Measurements from ENCODE around the gene FAM221B. TPM values are rescaled to one million over a fixed set of nuclear protein-coding genes. Genes with fewer than 3 reads are reported as not detected.
A peak's percentile ranks its signal among the peaks of the same experiment; 100 is the strongest.

FAM221B gene
- polyA plus RNA-seq: not detected

DNA sequence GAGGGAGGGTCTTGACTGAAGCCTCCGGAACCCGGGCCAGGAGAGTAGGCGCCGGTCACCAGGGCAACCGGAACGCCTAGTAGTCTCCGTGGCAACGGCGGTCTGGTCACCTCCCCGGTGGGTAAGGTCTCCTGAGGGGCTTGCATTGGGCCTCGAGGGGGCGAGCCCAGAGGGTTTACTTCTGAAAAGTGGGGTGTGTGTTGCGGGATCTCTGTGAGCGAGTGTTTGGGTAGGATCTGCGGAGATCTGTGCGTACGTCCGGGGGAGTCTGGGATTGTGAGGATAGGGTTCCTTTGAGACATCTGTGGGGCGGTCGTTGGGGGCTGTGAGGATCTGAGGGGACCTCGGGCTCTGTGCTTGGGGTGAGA lies at the start of gene FAM221B:
Gene FAM221B (minus strand): TSS at position 17 of the 368 bp plus-strand sequence. CDS start 2,571 bp downstream, outside the sequence.
- Mint-ChIP-seq H3K27ac (peak within 1 kb of the TSS; percentile 65 to 95 (median 92)), H3K4me1 (peaks cover 13 to 26% of the 10 kb centered on the region in 2 donors), H3K9me3 (no peaks in the 10 kb centered on the region), H3K36me3 (no peaks in the 10 kb centered on the region), H3K4me3 (peak within 1 kb of the TSS; percentile 90 to 98 (median 96)), H3K27me3 (ENCODE audit: low read depth in 3 of 3) (peaks cover 3 to 4% (median 4%) of the 10 kb centered on the region in 3 donors)
- no peak for DNase-seq

GRCh38 chr9:35872505-35872904 lies 44.0 kb upstream of the FAM221B start:
- no peaks in the 10 kb centered on the region for H3K4me1 Mint-ChIP-seq
- peaks cover 2 to 10% (median 6%) of the 10 kb centered on the region in 3 donors for H3K27me3 Mint-ChIP-seq (ENCODE audit: low read depth in 3 of 3)
- no peak for DNase-seq
- no peak overlapping the region for H3K4me3 Mint-ChIP-seq
- H3K27ac Mint-ChIP-seq: no peak overlapping the region
- H3K36me3 Mint-ChIP-seq: no peaks in the 10 kb centered on the region
- peaks cover 0 to 4% (median 2%) of the 10 kb centered on the region in 6 donors for H3K9me3 Mint-ChIP-seq

DNA sequence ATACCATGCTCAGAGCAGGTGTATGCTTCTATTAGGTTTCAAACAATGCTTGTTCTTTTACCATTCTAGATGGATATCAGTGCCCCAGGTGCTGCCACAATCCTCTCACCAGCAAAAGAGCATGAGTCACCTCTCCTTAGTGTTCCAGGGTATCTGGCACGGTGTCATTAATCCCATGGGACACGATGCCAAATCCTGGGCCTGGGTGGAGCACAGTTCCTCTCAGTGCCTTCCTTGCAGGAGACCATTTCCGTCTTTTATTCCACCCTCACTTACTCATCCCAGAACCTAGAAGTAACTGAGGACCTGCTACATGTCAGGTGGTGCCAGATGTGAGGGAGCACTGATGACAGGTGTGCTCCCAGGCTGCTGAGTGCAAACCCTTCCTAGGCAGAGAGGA lies 43.0 kb upstream of the FAM221B start:
- Mint-ChIP-seq H3K27ac (no peak overlapping the region), H3K36me3 (no peaks in the 10 kb centered on the region), H3K9me3 (peaks cover 0 to 1% (median 0%) of the 10 kb centered on the region in 6 donors), H3K27me3 (ENCODE audit: low read depth in 3 of 3) (peaks cover 2 to 4% (median 2%) of the 10 kb centered on the region in 3 donors), H3K4me3 (no peak overlapping the region), H3K4me1 (no peaks in the 10 kb centered on the region)
- no peak for DNase-seq

GRCh38 chr9:35870351-35870923 lies 41.9 kb upstream of the FAM221B start, which contains the start of gene OR13J1:
Gene OR13J1 (minus strand): TSS chr9:35870401. CDS start chr9:35870401, 0 bp downstream.
- H3K4me3 Mint-ChIP-seq: no peak within 1 kb of the TSS
- H3K4me1 Mint-ChIP-seq: no peaks in the 10 kb centered on the region
- H3K9me3 Mint-ChIP-seq: peaks cover 0 to 1% (median 0%) of the 10 kb centered on the region in 6 donors
- DNase-seq: no peak
- H3K36me3 Mint-ChIP-seq: no peaks in the 10 kb centered on the region
- H3K27ac Mint-ChIP-seq: no peak within 1 kb of the TSS
- H3K27me3 Mint-ChIP-seq (ENCODE audit: low read depth in 3 of 3): peaks cover 2 to 4% (median 2%) of the 10 kb centered on the region in 3 donors

DNA sequence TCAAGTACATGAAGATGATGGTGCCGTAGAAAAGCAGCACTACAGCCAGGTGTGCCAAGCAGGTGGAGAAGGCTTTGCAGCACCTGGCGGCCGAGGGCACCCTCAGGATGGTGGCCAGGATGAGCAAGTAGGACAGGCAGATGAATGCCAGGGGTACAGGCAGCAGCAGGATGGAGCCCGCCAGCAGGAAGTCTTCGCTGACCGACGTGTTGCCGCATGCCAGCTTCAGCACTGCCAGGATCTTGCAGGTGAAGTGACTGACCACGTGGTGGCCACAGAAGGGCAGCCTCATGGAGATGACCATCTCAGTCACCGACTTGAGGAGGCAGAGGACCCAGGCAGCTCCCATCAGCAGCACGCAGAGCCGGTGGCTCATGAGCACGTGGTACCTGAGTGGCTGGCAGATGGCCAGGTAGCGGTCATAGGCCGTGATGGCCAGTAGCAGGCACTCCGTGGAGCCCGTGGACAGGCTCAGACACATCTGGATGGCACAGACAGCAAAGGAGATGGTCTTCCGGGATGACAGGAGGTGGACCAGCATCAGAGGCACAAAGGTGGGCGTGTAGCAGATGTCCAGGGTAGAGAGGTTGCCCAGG lies 41.2 kb upstream of the FAM221B start:
- Mint-ChIP-seq H3K27ac (no peak overlapping the region), H3K4me1 (no peaks in the 10 kb centered on the region), H3K27me3 (ENCODE audit: low read depth in 3 of 3) (peaks cover 2% of the 10 kb centered on the region in 3 donors), H3K36me3 (no peaks in the 10 kb centered on the region), H3K9me3 (peaks cover 0 to 1% (median 0%) of the 10 kb centered on the region in 6 donors), H3K4me3 (no peak overlapping the region)
- no peak for DNase-seq

DNA sequence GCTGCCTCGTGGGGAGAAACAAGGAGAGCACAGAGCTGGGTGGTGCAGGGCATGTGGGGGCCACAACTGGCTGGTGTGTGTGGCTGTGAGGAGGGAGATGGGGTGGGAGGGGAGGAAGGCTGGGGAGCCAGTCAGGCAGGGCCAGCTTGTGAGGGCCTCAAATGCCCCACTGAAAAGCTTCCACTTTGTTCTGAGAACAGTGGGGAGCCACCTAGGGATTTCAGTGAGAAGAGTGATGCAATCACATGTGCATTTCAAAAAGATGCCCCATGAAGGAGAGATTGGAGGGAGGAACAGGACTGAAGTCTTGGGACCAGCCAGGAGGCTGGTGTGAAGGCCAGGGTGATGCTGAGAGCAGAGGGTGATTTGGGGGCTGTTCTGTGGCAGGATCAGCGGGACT lies 40.4 kb upstream of the FAM221B start:
- H3K27me3 Mint-ChIP-seq (ENCODE audit: low read depth in 3 of 3): peaks cover 2% of the 10 kb centered on the region in 3 donors
- DNase-seq: no peak
- H3K27ac Mint-ChIP-seq: no peak overlapping the region
- H3K36me3 Mint-ChIP-seq: no peaks in the 10 kb centered on the region
- no peaks in the 10 kb centered on the region for H3K4me1 Mint-ChIP-seq
- H3K4me3 Mint-ChIP-seq: no peak overlapping the region
- H3K9me3 Mint-ChIP-seq: peaks cover 0 to 1% (median 0%) of the 10 kb centered on the region in 6 donors

- no peak overlapping the region for H3K27ac Mint-ChIP-seq
- DNase-seq: no peak
- no peaks in the 10 kb centered on the region for H3K36me3 Mint-ChIP-seq
- H3K4me1 Mint-ChIP-seq: no peaks in the 10 kb centered on the region
- H3K9me3 Mint-ChIP-seq: peaks cover 0 to 1% (median 0%) of the 10 kb centered on the region in 6 donors
- H3K27me3 Mint-ChIP-seq (ENCODE audit: low read depth in 3 of 3): peaks cover 2% of the 10 kb centered on the region in 3 donors
- H3K4me3 Mint-ChIP-seq: no peak overlapping the region
Measured at GRCh38 chr9:35867538-35867937, 39.0 kb upstream of the FAM221B start.

DNA sequence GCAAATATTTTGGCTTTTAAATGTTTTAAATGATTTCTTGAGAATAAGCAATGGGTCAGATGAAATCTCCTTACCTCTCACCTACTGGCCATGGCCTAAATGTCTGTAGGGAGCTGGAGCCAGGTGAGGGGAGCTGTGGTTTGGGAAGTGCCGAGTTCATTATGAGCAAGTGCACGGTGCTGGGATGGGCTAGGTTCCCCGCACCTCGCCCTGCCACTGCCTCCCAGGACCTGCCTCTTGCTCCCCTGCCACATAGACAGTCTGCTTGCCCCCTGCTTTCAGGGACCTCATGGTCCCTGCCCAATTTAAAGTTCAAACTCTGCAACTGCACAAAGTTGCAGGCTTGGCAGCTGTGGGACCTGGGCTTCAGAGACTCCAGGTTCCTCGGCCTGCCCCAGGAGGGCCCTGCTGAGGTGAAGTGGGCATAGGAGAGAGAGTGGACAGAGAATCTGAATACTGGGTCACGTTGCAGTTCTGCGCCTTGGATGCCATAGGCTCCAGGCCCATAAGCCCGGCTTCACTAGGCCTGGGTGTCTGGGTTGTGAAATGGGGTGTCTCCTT lies 36.2 kb upstream of the FAM221B start:
- H3K4me3 Mint-ChIP-seq: no peak overlapping the region

GRCh38 chr9:35863583-35863982 lies 35.1 kb upstream of the FAM221B start:
- H3K27me3 Mint-ChIP-seq (ENCODE audit: low read depth in 3 of 3): peaks cover 2 to 9% (median 5%) of the 10 kb centered on the region in 3 donors
- H3K27ac Mint-ChIP-seq: no peak overlapping the region
- no peaks in the 10 kb centered on the region for H3K36me3 Mint-ChIP-seq
- H3K9me3 Mint-ChIP-seq: no peaks in the 10 kb centered on the region
- H3K4me3 Mint-ChIP-seq: no peak overlapping the region
- DNase-seq: no peak
- no peaks in the 10 kb centered on the region for H3K4me1 Mint-ChIP-seq

More for the DNA sequence above, 36.2 kb upstream of the FAM221B start:
- Mint-ChIP-seq H3K27me3 (ENCODE audit: low read depth in 3 of 3) (peaks cover 2 to 11% (median 7%) of the 10 kb centered on the region in 3 donors), H3K9me3 (peaks cover 0 to 1% (median 0%) of the 10 kb centered on the region in 6 donors), H3K36me3 (no peaks in the 10 kb centered on the region), H3K27ac (no peak overlapping the region), H3K4me1 (no peaks in the 10 kb centered on the region)
- no peak for DNase-seq

DNA sequence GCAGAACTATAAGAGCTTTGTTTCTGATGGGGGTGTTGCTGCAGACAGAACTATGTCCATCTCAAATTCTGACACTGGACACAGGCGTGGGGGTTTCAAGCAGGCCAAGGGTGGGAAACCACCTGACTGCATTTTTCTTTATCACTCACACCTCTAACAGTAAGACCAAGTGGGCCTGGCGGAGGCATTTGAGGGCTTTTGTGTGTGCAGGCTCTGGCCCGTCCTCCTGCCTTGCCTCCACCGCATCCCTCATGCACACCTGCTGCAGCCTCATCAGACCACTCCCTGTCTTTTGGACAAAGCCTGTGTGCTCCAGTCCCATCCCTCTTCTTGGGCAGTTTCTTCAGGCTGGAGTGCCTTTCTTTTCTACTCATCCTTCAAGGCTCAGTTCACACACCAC lies 33.8 kb upstream of the FAM221B start:
- Mint-ChIP-seq H3K4me3 (no peak overlapping the region), H3K36me3 (no peaks in the 10 kb centered on the region), H3K27ac (no peak overlapping the region), H3K27me3 (ENCODE audit: low read depth in 3 of 3) (peaks cover 0 to 9% (median 5%) of the 10 kb centered on the region in 3 donors), H3K9me3 (no peaks in the 10 kb centered on the region), H3K4me1 (no peaks in the 10 kb centered on the region)
- DNase-seq: no peak

DNA sequence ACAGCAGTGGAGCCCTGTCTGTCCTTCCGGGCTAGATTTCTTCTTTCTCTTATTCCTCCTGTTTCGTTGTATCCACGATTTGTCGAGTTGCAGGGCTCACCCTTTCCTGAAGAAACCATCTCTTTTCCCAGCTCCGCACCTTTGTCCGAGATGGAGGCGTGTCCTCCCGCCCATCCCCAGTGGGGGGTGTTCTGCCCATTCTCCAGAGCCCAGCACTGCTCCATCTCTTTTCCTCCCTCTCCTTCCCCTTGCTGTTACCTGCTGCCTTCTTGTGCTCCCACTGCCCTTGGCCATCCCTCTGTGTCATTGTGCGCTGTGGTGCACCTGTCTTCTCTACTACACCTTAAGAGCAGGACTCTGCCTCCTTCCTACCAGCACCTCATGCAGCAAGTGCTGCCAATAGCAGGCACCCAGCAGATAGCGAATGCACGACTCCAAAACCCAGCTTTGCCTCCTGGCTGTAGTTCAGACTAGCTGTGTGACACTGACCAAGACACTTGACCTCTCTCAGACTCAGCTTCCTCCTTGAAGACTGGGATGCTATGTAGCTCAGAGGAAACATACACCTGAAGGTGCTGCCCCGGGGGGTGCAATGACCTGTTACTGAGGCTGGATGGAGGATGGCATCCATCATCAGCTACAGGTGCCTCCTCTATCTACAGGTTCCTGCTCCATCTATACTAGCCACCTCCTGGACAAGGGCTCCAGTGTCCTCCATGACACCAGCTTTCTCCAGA lies 32.8 kb upstream of the FAM221B start:
- Mint-ChIP-seq H3K36me3 (no peaks in the 10 kb centered on the region), H3K4me3 (no peak overlapping the region), H3K27ac (no peak overlapping the region), H3K27me3 (ENCODE audit: low read depth in 3 of 3) (peaks cover 0 to 9% (median 5%) of the 10 kb centered on the region in 3 donors), H3K4me1 (no peaks in the 10 kb centered on the region), H3K9me3 (no peaks in the 10 kb centered on the region)
- no peak for DNase-seq

GRCh38 chr9:35859990-35860339 lies 31.4 kb upstream of the FAM221B start:
- no peaks in the 10 kb centered on the region for H3K4me1 Mint-ChIP-seq
- no peak overlapping the region for H3K4me3 Mint-ChIP-seq
- no peak overlapping the region for H3K27ac Mint-ChIP-seq
- peaks cover 0 to 9% (median 5%) of the 10 kb centered on the region in 3 donors for H3K27me3 Mint-ChIP-seq (ENCODE audit: low read depth in 3 of 3)
- H3K9me3 Mint-ChIP-seq: no peaks in the 10 kb centered on the region
- no peaks in the 10 kb centered on the region for H3K36me3 Mint-ChIP-seq
- DNase-seq: no peak

DNA sequence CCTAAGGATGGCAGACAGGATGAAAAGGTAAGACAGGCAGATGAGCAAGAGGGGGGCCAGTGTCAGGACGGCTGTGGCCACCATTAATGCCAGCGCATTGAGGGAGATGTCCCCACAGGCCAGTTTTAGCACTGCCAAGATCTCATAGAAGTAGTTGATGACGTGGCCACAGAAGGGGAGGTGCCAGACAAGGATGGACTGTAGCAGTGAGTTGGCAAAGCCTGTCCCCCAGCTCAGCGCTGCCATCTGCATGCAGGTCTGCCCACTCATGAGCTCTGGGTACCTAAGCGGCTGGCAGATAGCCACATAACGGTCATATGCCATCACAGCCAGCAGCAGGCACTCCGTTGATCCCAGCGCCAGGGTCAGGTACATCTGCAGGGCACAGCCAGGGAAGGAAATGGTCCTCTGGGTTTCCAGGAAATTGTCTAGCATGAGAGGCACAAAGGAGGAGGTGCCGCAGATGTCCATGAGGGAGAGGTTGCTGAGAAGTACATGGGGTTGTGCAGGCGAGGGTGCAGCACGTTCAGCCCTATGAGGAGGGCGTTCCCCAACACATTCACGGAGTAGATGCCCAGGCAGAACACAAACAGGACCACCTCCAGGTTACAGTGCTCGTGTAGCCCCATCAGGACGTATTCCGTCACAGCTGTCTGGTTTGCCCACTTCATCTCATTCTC lies 30.9 kb upstream of the FAM221B start:
- H3K4me3 Mint-ChIP-seq: no peak overlapping the region
- no peaks in the 10 kb centered on the region for H3K9me3 Mint-ChIP-seq
- no peaks in the 10 kb centered on the region for H3K36me3 Mint-ChIP-seq
- H3K27ac Mint-ChIP-seq: peak overlapping the region in 1 of 6 donors; percentile 46
- peaks cover 0 to 9% (median 5%) of the 10 kb centered on the region in 3 donors for H3K27me3 Mint-ChIP-seq (ENCODE audit: low read depth in 3 of 3)
- peak in 1 of 3 donors; percentile 10 for DNase-seq
- no peaks in the 10 kb centered on the region for H3K4me1 Mint-ChIP-seq

Data from immature natural killer cell (primary cell).